WI38 (cell line): ENCODE data around the gene FAHD2B.
"Not testable (repeated sequence)": the region's sequence is repeated elsewhere in the genome, so short reads cannot be mapped to it uniquely, and the experiment has no call there.

Experiments used
- H3K4me3 ChIP-seq: 2 replicates; pipeline ENCODE4 v1.5.1; 2011; ENCODE audit warnings: low read depth, mild to moderate bottlenecking, control low read depth, low read length
- TF ChIP-seq, protein P1 (sequence below): IDR thresholded peaks from 2 replicates; pipeline ENCODE4 v1.5.1; 2012; ENCODE audit warnings: low read depth, mild to moderate bottlenecking, control low read depth, low read length

Gene FAHD2B, protein sequence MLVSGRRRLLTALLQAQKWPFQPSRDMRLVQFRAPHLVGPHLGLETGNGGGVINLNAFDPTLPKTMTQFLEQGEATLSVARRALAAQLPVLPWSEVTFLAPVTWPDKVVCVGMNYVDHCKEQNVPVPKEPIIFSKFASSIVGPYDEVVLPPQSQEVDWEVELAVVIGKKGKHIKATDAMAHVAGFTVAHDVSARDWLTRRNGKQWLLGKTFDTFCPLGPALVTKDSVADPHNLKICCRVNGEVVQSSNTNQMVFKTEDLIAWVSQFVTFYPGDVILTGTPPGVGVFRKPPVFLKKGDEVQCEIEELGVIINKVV

DNA sequence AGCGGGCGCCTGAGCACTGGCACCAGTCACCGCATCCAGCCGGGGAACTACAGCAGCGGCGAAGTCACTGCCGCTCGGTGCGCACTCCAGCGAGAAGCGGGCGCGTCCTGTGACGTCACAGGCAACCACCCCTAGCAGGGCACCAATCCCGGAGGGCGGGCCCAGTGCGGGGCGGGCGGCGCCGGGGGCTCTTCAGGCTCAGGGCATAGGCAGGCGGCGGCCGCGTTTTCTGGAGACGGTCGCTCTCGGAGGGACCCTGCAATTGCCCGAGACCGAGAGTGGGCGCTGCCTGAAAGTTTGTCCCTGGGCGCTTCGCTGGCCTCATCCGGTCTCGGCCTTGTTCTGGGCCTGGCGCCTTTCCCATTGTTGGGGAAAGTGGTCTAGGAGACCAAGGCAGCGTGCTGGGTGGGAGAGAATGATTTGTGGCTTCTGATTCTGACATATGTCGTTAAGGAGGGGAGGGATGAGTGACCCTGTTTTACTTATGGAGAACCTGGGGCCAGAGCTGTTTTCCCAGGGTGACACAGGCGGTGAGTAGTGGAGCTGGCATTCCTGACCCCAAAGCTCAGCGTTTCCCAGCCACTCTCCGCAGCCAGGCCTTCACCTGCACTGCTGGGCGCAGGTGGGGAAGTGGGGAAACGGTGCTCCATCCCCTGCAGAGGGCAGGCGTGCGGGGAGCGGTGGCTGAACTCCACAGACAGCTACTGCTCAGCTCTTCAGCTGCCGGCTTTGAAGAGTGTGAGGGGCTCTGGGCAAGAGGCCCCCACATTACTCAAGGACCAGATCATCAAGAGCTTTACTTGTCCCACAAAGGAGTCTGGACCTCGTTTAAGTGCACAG, at the start of gene FAHD2B:
TSS of gene FAHD2B (minus strand) at position 111 of the 840 bp plus-strand sequence. CDS start 3,176 bp downstream, outside the sequence.
- peak within 1 kb of the TSS; percentile 35 for H3K4me3 ChIP-seq

DNA sequence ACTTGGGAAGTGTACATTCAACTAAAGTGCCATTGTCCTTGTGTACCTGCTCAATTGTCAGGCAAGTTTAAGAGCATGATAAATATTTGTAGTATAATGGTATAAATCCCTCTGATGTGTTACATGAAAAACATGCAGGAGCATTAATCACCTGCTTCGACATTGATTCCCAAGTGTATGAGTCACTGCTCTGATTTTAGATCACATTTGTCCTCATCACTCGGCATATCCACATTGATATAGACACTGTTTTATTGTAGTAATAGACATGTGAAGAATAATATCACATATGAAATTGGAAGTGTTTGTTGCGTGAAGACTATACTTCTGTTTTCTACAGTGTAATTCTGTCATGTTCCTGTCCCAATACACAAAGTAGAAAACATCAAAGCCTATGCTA, 49.3 kb upstream of the FAHD2B start:
- not testable (repeated sequence) for H3K4me3 ChIP-seq

DNA sequence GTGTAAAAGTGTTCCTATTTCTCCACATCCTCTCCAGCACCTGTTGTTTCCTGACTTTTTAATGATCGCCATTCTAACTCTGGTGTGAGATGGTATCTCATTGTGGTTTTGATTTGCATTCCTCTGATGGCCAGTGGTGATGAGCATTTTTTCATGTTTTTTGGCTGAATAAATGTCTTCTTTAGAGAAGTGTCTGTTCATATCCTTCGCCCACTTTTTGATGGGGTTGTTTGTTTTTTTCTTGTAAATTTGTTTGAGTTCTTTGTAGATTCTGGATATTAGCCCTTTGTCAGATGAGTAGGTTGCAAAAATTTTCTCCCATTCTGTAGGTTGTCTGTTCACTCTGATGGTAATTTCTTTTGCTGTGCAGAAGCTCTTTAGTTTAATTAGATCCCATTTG, 34.4 kb upstream of the FAHD2B start:
- H3K4me3 ChIP-seq: not testable (repeated sequence)

DNA sequence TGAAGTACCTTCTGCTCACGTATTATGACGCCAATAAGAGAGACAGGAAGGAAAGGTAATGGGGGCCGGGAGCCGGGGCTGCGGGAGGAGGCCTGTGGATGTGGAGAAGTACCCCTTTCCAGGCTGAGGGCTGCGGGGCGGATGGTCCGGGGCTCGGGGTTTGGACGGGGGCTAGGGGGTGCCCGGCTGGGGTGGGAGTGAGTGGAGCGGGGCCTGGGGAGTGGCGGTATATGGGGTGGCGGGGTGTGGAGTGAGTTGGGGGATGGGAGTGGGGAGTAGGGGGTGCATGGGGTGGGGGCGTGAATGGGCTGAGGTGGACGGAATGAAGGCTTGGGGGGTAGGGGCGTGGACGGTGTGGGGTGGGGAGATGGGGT, 19.2 kb upstream of the FAHD2B start:
- H3K4me3 ChIP-seq: peak overlapping the region; percentile 62

DNA sequence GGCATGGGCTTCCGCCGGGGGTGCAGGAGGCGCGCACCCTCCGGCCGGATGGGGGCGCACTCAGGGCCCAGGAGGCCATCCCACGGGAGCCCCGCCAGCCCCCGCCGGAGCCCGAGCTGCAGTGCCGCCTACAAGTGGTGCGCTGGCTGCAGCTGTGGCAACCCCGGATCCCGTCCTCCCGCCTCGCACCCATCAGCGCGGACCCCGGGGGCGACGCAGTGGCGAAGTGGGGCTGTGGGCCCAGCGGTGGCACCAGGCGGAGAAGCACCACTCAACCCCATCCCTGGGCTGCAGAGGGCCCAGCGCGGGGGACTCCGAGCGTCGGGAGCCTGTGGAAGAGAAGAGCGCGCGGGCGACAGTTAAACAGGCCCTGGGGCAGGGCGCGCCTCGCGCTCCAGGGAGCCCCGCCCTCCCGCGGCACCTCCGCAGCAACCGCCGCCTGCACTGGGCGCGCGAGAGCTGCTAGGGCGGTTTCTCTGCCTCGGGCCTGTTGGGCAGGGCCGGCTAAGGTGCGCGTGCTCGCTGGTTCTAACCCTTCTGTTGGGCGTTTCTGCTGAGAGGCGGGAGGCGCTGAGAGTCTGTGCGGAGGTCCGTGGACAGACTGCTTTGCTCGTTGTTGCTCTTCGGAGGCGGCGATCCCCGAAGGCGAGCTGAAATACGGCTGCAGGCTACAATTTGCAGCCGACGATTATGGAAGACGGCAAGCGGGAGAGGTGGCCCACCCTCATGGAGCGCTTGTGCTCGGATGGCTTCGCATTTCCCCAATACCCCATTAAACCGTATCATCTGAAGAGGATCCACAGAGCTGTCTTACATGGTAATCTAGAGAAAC, 18.6 kb upstream of the FAHD2B start, which contains the start of gene ANKRD36:
TSS of gene ANKRD36 (plus strand) at position 104 of the 832 bp plus-strand sequence. CDS start at position 691, 587 bp downstream.
- TF ChIP-seq, protein P1, sequence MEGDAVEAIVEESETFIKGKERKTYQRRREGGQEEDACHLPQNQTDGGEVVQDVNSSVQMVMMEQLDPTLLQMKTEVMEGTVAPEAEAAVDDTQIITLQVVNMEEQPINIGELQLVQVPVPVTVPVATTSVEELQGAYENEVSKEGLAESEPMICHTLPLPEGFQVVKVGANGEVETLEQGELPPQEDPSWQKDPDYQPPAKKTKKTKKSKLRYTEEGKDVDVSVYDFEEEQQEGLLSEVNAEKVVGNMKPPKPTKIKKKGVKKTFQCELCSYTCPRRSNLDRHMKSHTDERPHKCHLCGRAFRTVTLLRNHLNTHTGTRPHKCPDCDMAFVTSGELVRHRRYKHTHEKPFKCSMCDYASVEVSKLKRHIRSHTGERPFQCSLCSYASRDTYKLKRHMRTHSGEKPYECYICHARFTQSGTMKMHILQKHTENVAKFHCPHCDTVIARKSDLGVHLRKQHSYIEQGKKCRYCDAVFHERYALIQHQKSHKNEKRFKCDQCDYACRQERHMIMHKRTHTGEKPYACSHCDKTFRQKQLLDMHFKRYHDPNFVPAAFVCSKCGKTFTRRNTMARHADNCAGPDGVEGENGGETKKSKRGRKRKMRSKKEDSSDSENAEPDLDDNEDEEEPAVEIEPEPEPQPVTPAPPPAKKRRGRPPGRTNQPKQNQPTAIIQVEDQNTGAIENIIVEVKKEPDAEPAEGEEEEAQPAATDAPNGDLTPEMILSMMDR: peak; percentile 49; the same call in 1 of the 2 replicates
- H3K4me3 ChIP-seq: peak within 1 kb of the TSS; percentile 62

DNA sequence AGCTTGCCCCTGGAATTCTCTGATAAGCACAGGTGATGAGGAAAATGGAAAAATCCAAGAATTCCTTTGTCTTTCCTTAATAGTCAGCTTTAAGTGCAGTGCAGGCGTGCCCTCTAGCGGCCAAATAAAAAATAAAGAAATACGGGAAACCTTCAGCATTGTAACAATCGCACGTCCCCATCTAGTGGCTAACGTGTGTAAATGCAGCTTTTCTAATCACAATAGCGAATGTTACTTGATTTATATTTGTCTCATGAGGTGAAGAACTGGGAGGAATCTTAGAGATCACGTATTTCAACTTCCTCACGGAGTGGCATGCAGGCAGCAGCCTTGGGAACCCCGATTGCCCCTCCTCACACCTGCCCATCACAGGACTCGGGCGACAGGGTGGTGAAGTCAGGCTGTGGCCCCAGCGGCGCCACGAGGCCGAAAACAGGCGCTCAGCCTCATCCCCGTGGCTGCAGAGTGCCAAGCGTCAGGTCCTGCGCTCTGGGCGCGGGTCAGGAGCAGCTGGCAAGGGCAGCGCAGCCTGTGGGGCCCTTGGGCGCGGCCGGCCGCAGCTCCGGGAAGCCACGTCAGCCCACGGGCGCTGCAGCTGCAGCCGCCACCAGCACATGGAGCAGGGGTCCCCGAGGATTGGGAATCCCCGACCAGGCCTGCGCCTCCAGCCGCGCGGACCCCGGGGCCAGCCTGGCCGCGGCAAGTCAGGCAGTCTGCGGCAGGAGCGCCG, 17.8 kb upstream of the FAHD2B start:
- peak overlapping the region; percentile 62 for H3K4me3 ChIP-seq
- TF ChIP-seq, protein P1: peak; percentile 53

DNA sequence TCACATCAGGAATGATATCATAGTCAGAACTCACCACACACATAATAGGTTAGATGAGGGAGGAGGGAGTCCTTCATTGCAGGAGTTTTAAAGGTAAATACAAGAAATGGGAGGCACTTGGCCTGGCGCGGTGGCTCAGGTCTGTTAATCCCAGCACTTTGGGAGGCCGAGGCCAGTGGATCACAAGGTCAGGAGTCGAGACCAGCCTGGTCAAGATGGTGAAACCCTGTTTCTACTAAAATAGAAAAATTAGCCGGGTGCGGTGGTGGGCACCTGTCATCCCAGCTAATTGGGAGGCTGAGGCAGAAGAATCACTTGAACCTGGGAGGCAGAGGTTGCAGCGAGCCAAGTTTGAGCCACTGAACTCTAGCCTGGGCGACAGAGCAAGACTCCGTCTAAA, 16.6 kb upstream of the FAHD2B start:
- H3K4me3 ChIP-seq: not testable (repeated sequence)

DNA sequence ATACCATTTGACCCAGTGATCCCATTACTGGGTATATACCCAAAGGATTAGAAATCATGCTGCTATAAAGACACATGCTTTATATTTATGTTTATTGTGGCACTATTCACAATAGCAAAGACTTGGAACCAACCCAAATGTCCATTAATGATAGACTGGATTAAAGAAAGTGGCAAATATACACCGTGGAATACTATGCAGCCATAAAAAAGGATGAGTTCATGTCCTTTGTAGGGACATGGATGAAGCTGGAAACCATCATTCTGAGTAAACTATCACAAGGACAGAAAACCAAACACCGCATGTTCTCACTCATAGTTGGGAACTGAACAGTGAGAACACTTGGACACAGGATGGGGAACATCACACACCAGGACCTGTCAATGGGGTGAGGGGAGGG, 12.2 kb upstream of the FAHD2B start:
- not testable (repeated sequence) for H3K4me3 ChIP-seq

DNA sequence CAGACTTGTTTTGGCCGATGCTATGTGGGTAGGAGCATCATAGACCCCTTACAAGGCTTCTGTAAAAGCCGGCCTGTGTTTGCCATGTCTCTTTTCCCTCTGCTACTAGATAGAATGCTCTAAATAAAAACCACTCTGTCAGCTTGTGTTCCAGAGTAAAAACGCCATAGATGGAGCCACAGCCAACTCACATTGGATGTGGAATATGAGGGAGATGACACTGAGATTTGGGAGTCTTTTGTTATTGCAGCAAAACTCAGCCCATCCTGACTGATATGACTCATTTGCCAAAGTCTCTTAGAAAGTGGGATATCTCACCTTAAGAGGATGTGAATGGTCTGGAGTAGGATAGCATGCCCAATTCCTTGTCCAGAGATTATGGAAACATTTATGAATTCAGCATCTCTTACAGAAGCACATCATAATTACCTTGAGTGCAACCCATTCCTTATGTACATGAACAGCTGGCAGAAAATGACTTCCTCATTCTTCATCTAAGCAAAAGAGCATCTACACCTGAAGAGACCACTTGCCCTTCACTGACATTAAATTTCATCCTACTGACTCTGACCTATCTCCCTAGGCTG, 4.2 kb upstream of the FAHD2B start:
- not testable (repeated sequence) for H3K4me3 ChIP-seq

DNA sequence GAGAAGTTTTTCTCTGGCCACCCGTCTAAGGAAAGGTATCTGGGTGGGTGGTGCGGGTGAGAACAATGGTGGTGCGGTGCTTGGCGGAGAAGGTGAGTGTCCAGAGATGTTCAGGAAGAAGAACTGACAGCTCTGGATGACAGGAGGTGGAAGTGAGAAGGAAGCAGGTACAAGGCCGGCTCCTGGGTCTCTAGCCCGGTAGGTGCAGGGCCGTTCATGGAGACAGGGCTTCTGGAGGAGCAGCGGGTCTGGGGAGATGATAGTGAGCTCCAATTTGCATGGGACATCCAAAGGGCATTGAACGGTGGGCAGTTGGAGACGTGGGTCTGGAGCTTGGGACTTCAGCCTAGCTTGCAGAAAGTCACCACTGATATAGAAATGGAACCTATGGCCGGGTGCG, 979 bp upstream of the FAHD2B start:
- no peak overlapping the region for H3K4me3 ChIP-seq
- TF ChIP-seq, protein P1: no peak

DNA sequence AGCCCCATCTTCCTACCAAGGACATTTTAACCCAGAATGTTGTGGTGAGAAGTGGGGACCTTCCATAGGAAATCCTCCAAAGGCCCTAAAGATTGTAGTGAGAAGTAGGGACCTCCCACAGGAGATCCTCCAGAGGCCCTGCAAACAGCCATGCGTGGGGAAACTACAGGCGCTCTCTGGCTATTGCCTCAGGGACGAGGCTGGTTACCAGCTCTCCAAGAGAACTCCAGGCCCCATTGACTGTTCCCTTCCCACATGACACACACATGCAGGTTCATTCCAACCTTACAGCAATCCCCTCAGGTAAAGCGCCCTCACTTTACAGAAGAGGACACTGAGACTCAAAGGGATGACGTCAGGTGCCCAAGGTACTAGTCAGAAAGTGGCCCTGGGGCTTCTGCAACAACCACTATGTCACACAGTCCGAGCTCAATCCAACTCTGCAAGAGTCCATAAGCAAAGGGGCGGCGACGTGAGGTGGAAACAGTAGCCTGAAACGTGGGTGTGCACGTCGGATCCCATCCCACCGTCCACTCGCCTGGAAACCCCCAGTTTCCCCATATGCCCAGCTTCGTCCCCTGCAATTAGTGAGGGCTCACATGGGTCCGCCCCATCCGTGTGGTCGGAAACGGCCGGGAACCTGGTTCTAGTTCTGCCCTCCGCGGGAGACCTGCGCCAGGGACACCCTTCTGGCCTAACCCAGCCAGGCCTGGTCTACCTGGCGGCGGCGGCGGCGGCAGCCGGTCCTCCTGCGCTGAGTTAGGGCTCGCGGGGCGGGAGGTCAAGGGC, 505 bp downstream of the FAHD2B start:
- H3K4me3 ChIP-seq: not testable (repeated sequence)

DNA sequence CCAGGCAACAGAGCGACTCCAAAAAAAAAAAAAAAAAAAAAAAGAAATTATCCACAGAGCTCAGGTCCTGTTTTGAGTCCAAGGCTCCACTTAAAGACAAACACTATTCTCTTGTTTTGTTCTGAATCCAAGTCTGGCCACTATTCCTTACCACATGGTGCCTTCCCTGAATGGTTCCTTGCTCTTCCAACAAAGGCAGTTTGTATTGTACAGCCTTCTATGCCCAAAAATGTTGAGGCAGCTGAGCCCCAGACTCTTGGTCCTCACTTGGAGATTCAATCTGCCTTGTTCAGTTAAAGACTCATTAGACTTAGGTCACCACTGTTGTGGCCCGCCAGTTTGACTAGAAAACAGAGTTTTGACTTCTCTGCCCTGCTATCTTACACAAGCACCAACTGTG, 1.7 kb downstream of the FAHD2B start:
- not testable (repeated sequence) for H3K4me3 ChIP-seq

DNA sequence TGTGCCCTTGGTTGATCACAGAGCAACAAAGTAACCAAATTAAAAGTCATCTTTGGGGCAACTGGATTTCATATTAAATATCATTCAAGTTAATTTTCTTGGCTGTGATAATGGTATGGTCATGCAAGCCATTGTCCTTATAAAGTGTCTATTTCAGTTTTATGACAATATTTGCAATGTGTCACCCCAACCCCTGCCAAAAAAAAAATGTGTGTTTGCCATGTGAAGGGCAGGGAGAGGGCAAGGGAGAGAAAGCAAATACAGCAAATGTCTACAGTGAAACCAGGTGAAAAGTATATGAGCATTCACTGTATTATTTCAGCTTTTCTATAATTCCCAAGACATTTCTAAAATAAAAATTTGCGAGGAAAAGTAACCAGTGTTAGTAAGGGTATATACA, 6.0 kb downstream of the FAHD2B start:
- H3K4me3 ChIP-seq: not testable (repeated sequence)

DNA sequence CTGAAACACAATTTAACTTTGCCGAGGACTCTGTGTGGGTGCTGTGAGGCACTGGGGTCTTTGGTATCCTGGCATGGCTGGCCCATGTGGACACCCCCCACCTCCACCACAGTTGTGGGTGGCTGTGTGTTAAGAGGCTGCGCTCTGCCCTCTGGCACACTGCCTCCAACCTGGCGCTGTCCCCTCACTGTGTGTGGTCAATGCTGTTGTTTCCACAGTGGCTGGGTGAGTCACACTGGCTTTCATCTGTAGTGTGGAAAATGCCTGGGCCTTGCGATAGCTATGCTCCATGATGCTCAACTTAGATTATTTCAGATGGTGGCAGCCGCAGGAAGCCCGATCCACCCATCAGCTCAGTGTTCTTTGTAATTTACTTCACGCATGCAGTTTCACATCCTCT, 9.6 kb downstream of the FAHD2B start:
- not testable (repeated sequence) for H3K4me3 ChIP-seq
